ENCODE measurements around the gene CBX6.

CBX6 gene

GRCh38 chr22:38837414-38837928 lies 34.5 kb downstream of the CBX6 start:
- no peak for DNase-seq

DNA sequence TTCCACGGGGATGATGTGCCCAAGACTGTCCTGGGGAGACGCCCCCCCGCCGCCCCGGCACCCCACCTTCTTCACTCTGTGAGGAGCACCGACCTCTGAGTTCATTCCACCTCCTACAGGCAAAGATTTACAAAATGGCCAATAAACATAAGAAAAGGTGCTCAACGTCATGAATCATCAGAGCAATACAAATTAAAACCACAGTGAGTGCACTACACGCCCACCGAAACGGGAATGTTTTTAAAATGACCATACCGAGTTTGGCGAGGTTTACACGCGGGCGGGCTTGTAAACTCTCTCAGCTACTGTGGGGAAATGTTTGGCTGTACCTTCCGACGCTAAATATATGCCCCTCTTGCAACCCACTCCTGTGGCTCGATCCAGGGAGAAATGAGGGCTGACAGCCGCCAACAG lies 36.1 kb downstream of the CBX6 start:
- DNase-seq: no peak

- no peak for DNase-seq
Measured at GRCh38 chr22:38834991-38835390, 37.0 kb downstream of the CBX6 start.

DNA sequence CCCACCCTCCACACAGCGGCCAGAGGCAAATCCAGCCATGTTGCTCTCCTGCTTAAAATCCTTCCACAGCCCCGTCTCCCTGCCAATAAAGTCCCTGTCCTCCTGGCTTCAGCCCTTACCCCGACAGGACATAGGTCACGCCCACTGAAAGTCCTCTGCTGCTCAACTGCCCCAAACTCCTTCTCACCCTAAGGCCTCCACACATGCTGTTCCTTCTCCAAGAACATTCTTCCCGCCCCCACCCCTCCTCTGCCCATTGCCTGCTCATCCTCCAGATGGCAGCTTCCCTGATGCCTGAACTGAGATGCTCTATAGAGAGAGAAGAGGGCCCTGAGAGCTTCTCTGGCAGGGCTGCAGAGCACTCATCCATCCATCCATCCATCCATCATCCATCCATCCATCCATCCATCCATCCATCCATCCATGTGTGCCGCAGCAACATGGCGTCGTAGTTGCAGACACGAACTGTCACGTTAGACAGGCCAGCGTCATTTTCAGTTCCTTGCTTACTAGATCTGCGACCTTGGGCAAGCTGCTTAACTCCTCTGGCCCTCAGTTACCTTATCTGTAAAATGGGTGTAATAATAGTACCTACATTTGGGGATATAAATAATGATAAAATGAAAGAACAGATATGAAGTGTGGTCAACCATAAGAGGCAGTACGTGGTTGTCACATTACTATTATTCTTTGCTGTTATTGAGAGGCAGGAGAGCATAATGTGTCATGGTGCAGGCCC lies 37.6 kb downstream of the CBX6 start:
- DNase-seq: no peak

DNA sequence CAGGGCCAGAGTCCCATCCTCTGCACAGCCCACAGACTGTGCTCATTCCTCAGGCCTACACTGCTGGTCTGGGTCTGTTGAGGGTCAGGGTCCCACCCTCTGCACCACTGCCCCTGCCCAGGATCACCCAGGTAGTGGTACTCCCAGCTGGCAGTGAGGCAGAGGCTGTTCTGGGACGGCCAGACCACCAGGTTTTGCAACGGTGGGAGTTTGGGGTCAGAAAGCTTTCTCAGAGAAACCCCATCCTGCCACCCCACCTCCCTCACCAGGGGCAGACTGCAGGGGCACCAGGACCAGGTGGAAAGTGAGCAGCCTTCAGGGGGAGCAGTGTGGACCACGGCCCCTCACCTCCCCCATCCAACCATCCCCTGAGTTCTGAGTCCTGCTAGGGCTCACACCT lies 39.0 kb downstream of the CBX6 start:
- no peak for DNase-seq

GRCh38 chr22:38832005-38832978 lies 39.7 kb downstream of the CBX6 start:
- no peak for DNase-seq

- no peak for DNase-seq
Measured at GRCh38 chr22:38831166-38831945, 40.7 kb downstream of the CBX6 start.

- no peak for DNase-seq
Measured at GRCh38 chr22:38830845-38831108, 41.2 kb downstream of the CBX6 start.

GRCh38 chr22:38830026-38830844 lies 41.8 kb downstream of the CBX6 start:
- DNase-seq: no peak

DNA sequence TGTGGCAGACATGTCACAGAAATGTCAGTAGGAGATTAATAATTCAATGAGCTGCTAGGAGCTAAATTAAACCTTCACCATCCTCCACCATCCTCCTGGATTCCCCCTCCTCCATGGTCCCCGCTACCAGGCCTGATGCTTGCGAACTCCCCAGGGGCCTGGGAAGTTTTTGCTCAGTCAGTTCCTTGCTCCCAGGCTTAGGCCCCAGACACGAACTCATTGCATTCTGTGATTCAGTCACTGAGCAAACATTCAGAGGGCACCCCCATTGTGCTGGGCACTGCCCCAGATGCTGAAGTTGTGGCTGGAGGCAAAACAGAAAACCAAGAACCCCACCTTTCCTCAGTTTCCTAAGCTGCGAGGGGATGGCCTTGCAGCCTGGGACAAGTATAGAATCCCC lies 42.5 kb downstream of the CBX6 start:
- DNase-seq: no peak

GRCh38 chr22:38828616-38829205 lies 43.3 kb downstream of the CBX6 start:
- no peak for DNase-seq

GRCh38 chr22:38828191-38828590 lies 43.8 kb downstream of the CBX6 start:
- DNase-seq: no peak

DNA sequence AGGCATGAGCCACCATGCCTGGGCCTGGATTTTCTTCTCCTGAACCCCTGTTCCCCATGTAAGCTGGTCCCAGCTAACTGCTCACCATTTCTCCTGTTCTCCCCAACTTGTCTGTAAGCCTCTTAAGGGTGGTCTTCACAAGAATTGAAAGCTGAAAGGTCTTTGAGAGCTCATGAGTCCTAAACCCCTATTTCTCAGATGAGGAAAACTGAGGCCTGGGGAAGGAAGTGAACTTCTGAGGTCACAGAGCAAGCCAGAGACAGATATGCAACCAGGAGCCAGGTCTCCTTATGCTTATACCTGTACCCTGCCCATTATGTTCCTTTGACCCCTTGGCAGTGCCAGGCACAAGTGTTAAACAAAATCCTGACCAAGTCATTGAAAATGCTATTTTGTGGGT lies 44.5 kb downstream of the CBX6 start:
- DNase-seq: no peak

- DNase-seq: no peak
Measured at GRCh38 chr22:38826801-38827200, 45.2 kb downstream of the CBX6 start.

GRCh38 chr22:38826386-38826785 lies 45.6 kb downstream of the CBX6 start:
- no peak for DNase-seq

- DNase-seq: peak; percentile 15
Measured at GRCh38 chr22:38824585-38824984, 47.4 kb downstream of the CBX6 start.

- no peak for DNase-seq
Measured at GRCh38 chr22:38823637-38824036, 48.4 kb downstream of the CBX6 start.

- no peak for DNase-seq
Measured at GRCh38 chr22:38823076-38823475, 48.9 kb downstream of the CBX6 start.

- no peak for DNase-seq
Measured at GRCh38 chr22:38820020-38820419, 52.0 kb downstream of the CBX6 start.

DNA sequence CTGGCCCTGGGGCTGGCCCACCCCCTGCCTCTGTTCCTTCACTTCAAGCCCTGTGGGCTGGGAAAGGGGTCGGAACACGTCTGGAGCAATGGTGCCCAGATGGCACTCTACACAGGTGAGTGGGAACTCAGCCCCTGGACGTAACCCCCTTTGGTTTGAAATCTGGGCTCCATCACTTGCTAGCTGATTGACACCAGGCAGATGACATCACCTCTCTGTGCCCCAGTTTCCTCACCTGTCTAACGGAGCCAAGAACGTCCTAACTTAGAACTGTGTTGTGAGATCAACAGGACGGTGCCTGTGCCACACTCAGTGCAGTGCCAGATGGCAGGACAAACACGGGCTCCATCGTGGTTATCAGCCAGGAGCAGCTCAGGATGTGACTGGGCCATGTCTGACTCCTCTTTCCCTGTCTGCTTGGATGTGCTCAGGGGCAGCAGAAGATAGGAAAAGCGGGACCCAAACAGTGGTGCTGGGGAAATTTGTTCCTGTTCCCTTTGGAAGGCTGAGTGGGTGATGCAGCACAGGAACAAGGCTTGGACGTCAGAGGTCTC lies 52.6 kb downstream of the CBX6 start:
- no peak for DNase-seq

GRCh38 chr22:38817196-38817595 lies 54.8 kb downstream of the CBX6 start:
- DNase-seq: no peak

GRCh38 chr22:38815842-38816241 lies 56.2 kb downstream of the CBX6 start:
- no peak for DNase-seq
